IPS-15b (cell line): ENCODE results near the gene PAX8.
A peak's percentile ranks its signal among the peaks of the same experiment; 100 is the strongest.

Source experiments
- H3K27me3 ChIP-seq: one replicate; pipeline ENCODE4 v1.6.1; 2013; ENCODE audit warnings: low read length; ENCODE audit not compliant: control insufficient read depth, insufficient read depth
- H3K36me3 ChIP-seq: one replicate; pipeline ENCODE4 v1.6.1; 2013; ENCODE audit warnings: low read length; ENCODE audit not compliant: control insufficient read depth, insufficient read depth
- H3K4me1 ChIP-seq: one replicate; pipeline ENCODE4 v1.6.1; 2013; ENCODE audit warnings: mild to moderate bottlenecking, low read length; ENCODE audit not compliant: control insufficient read depth, insufficient read depth
- H3K4me3 ChIP-seq: one replicate; pipeline ENCODE4 v1.5.1; 2013; ENCODE audit warnings: low read depth, low read length
- H3K9ac ChIP-seq: one replicate; pipeline ENCODE4 v1.6.1; 2013; ENCODE audit warnings: low read depth, mild to moderate bottlenecking, low read length
- H3K9me3 ChIP-seq: one replicate; pipeline ENCODE4 v1.6.1; 2013; ENCODE audit warnings: mild to moderate bottlenecking, low read length; ENCODE audit not compliant: control insufficient read depth, insufficient read depth

The PAX8 gene

DNA sequence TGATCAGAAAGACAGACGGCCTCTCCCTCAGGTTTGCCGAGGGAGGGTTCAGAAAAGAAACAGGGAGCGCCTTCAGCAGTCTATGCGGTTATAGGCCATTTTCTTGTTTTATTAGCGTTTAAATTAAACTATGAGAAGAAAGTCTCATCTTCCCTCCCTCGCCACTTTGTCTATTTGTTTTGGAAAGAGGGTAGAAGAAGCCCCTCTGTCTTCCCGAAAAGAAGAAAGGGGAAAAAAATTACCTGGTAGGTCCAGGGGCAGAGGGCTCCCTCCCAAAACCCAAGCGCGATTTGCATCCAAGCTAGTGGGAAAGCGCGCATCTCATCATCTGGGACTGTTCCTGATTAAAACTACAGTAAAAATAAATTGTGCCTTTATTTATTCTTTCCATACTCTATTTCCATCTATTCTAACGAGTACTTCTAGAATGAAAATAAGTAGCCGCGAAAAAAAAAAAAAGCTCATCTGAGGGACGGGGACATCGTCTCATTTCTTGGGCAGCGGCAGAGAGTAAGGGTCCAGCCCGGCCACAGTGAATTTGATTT lies 2.4 kb downstream of the PAX8 start:
- Histone ChIP-seq H3K4me1 (peaks cover 4% of the 10 kb centered on the region), H3K9me3 (no peaks in the 10 kb centered on the region), H3K36me3 (no peaks in the 10 kb centered on the region), H3K27me3 (peaks cover 100% of the 10 kb centered on the region), H3K9ac (no peak overlapping the region), H3K4me3 (peak overlapping the region; percentile 59)

DNA sequence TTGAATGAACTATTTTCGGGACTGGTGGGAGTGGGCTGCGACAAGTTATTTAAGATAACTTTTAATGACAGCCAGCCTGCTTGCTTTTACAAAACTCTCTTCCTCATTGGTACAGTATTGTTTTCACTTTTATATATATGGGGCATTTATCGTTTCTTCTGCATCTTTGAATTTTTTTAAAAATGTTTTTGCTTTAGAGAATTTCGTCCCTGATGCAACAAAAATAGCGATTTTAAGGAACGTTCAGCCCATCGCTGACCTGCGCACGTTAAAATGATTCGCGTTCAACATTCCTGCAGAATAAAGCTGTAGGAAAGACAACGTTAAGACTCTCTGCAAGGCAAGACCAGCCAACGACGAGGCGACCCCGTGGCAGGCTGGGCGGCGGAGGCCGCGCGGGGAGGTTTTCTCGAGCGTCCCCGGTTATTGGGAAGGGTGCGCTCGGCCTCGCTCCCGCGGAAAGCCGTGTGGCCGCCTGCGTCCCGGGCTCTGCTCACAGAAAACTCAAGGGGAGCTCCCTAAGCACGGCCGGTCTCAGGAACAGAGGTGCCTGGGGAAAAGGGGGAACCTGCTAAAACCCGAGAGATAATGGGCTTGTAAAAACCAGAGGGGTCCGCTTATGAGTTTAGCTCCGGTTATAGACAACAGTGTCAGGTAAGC lies 3.0 kb downstream of the PAX8 start:
- Histone ChIP-seq H3K36me3 (no peaks in the 10 kb centered on the region), H3K27me3 (peaks cover 100% of the 10 kb centered on the region), H3K4me3 (peak overlapping the region; percentile 59), H3K4me1 (peaks cover 4% of the 10 kb centered on the region), H3K9ac (no peak overlapping the region), H3K9me3 (no peaks in the 10 kb centered on the region)

DNA sequence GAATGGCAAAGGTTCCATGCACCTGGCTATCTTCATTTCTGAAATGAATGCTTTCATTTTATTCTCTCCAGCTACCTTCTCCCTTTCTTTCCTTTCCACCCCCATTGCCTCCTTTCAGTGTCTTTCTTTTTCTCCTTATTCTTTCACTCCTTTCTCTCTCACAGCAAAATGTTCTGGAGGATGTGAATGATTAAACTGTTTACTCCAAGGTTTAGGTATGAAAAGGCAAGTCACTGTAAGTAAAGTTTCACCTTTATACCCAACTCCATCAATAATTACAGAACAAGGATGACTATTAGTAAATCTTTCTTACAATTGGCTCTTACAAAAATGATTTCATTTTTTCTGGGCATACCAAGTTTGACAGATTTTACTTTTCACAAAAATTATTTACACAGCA lies 4.3 kb downstream of the PAX8 start:
- peaks cover 4% of the 10 kb centered on the region for H3K4me1 ChIP-seq
- H3K9ac ChIP-seq: no peak overlapping the region
- no peaks in the 10 kb centered on the region for H3K36me3 ChIP-seq
- no peaks in the 10 kb centered on the region for H3K9me3 ChIP-seq
- peaks cover 100% of the 10 kb centered on the region for H3K27me3 ChIP-seq
- no peak overlapping the region for H3K4me3 ChIP-seq

DNA sequence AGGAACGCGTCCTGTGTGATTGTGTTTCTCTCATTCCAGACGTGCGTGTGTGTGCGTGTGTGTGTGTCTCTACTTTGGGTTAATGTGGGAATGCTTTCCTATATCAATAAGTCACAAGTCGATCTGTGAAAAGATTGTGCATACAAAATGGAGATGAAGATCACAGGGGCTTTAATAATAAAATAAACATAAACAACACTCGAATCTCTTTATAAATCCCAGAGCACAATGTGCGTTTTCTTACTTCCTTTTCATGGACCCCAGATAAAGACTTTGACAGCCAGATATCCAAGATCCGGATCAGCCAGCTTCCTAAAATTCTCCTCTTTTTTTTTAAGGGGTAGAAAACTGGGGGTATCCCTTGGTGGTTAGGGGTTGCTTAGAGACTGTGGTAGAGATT lies 4.7 kb downstream of the PAX8 start:
- Histone ChIP-seq H3K27me3 (peaks cover 97% of the 10 kb centered on the region), H3K4me1 (peaks cover 4% of the 10 kb centered on the region), H3K36me3 (no peaks in the 10 kb centered on the region), H3K9ac (no peak overlapping the region), H3K4me3 (no peak overlapping the region), H3K9me3 (no peaks in the 10 kb centered on the region)

DNA sequence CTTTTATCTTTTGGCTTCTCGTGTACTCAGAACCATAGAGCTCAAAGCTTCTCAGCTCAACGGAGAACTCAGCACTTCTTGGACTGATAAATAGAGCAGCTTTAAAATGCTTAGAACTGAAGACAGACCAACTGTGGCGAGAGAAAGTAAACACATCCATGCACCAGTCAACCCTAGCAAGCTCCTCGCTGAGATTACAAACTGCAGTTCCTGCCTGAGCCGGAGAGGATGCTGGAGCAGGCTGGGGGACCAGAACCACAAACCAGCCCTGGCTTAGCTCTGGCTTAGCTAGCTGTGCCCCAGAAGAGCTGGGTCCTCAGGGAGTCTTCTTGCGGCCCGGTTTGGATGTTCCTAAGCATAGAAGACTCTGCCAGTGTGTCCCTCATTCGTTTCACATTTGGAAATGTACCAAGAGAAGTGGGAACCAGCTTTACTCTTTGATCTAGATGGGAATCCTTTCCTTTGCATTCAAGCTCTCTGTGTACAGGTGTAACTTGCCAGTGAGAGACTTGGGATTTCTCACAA lies 5.6 kb downstream of the PAX8 start:
- Histone ChIP-seq H3K27me3 (peaks cover 89% of the 10 kb centered on the region), H3K4me1 (peaks cover 4% of the 10 kb centered on the region), H3K36me3 (no peaks in the 10 kb centered on the region), H3K9ac (no peak overlapping the region), H3K4me3 (no peak overlapping the region), H3K9me3 (no peaks in the 10 kb centered on the region)

DNA sequence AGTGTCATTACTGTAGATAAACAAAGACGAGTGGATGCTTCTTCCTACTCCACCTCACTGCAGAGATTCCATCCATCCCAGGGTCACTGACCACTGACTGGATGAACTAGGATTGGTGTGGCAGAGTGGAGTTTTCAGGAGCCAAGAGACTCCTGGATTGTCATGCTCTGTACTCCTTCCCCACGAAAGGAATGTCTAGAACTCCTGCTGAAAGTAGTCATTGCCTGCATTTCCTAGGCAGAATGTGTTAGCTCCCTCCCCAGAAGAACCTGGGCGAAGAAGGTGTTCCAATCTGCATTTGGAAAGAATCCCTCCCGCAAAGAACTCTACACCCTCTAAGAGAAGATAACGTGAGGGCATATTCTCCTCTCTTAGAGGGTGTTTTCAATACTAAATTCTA lies 6.2 kb downstream of the PAX8 start:
- Histone ChIP-seq H3K4me1 (peaks cover 4% of the 10 kb centered on the region), H3K36me3 (no peaks in the 10 kb centered on the region), H3K4me3 (no peak overlapping the region), H3K9ac (no peak overlapping the region), H3K9me3 (no peaks in the 10 kb centered on the region), H3K27me3 (peaks cover 86% of the 10 kb centered on the region)

DNA sequence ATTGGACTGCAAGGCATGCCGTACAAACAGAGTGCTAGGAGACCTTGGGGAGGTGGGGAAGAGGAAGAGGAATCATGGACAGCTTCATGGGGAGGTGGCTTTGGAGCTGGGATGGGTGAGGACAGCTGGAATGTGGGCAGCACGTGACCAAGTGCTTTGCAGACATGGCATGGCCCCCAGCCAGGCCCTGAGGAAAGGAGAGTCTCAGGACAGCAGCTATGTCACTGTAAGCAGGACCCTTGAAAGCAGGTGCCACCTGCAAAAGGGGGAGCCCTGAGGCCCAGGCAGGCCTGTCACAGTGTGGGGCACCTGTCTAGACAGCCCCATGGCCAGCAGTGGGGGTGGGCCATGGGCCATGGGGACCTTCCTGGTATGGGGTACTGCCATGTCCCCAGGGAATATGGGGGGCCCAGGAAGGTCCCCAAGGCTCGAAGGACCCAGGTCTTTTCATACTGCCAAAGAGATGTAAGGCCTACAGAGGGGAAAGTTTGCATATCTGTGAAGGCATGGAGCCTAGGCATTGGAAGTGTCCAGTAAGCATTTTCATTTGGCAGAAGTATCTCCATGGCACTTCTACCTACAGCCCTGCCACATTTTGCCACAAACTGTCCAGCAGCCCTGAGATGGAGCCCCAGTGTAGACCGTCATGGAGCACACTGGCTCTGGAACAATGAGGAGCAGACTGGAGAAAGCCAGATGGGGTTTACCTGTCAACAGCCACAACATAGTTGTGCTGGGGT lies 9.9 kb downstream of the PAX8 start:
- Histone ChIP-seq H3K4me1 (no peaks in the 10 kb centered on the region), H3K36me3 (no peaks in the 10 kb centered on the region), H3K9ac (no peak overlapping the region), H3K4me3 (no peak overlapping the region), H3K27me3 (peaks cover 71% of the 10 kb centered on the region), H3K9me3 (no peaks in the 10 kb centered on the region)

DNA sequence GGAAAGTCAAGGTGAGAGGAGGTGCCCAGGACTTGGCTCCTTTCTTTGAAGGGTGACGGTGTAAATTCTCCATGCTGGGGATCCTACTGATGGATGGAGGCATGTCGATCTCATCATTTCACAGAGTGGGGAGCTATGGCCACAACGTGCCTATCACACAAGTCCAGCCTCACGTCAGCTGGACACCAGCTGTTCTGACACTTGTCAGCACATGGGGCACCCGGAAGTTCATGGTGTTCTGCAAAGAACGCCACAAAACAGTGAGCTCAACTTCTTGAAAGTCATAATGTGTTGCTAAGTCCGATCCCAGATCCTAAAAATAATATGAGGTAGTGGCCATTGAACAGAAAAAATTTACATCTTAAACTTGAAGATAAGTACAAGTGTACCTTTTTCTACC lies 12.3 kb downstream of the PAX8 start:
- Histone ChIP-seq H3K4me1 (no peaks in the 10 kb centered on the region), H3K9me3 (no peaks in the 10 kb centered on the region), H3K4me3 (no peak overlapping the region), H3K36me3 (no peaks in the 10 kb centered on the region), H3K27me3 (peaks cover 56% of the 10 kb centered on the region), H3K9ac (no peak overlapping the region)

DNA sequence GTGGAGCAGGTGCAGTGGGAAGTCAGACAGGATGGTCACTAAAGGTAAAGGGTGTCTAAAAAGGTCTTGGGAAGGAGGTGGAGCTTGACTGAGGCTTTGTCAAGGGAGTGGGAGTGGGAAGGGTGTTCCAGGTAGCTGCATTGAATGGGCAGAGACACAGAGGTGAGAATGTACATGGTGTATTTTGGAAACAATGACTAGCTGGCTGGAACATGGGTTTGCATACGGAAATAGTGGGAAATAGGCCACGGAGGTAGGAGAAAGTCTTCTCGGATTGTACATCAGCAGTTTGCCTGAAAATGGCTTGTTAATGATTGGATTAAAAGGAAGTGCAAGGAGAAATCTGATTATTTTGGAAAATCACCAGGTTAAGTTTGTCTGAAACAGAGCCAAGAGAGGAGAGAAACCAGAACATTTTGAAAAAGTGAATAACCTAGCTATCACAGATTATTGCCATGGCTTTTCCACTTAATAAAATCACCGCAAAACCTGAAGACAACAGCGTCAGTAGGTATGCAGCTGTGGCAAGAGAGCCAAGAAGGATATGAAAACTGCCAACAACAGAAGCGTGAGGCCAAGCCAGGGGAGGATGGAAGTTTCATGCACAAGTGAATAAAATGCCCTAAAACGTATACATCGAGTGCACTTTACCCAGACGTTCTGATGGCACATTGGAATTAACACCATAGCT lies 13.9 kb downstream of the PAX8 start:
- H3K9me3 ChIP-seq: no peaks in the 10 kb centered on the region
- H3K9ac ChIP-seq: no peak overlapping the region
- H3K36me3 ChIP-seq: no peaks in the 10 kb centered on the region
- H3K4me3 ChIP-seq: no peak overlapping the region
- H3K4me1 ChIP-seq: no peaks in the 10 kb centered on the region
- peaks cover 43% of the 10 kb centered on the region for H3K27me3 ChIP-seq

DNA sequence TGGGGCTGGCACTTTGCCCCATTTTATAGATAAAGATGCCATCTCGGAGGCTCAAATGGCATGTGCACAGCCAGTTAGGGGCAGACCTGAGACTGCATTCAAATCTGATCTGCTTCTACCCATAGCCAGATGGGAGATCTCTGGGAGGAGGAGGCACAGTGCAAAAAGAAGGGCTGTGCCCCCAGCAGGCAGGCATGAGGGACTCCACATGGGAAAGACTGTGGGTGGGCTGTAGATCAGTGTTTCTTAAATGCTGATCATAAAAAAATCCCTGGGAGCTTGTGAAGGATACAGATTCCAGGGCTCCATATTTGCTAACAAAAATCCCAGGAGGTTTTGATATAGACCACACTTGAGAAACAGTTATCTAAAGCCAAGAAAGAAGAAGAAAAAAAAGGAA lies 15.2 kb downstream of the PAX8 start:
- H3K4me3 ChIP-seq: no peak overlapping the region
- H3K36me3 ChIP-seq: no peaks in the 10 kb centered on the region
- no peaks in the 10 kb centered on the region for H3K9me3 ChIP-seq
- H3K27me3 ChIP-seq: peaks cover 38% of the 10 kb centered on the region
- H3K9ac ChIP-seq: no peak overlapping the region
- H3K4me1 ChIP-seq: no peaks in the 10 kb centered on the region

DNA sequence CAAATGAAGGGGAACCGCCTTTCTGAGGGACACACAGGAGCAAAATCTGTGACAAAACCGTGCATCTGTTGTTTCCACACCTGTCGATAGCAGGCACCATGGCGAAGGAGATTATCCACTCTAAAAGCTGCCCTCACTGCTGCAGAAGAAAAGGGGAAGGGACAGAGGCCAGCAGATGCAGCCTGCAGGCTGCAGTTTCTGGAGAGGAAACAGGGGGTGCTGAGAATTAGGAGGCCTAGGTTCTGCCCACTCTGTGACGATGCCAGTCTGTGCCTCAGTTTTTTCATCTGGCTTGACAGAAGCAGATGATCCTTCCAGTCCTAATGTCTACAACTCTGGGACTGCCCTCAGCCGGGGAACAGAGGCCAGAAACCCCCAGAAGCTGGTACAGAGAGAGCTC lies 17.7 kb downstream of the PAX8 start:
- H3K9ac ChIP-seq: no peak overlapping the region
- H3K9me3 ChIP-seq: no peaks in the 10 kb centered on the region
- H3K36me3 ChIP-seq: no peaks in the 10 kb centered on the region
- no peak overlapping the region for H3K4me3 ChIP-seq
- H3K27me3 ChIP-seq: peaks cover 34% of the 10 kb centered on the region
- peaks cover 2% of the 10 kb centered on the region for H3K4me1 ChIP-seq
